HG03159 (cell line): ENCODE data around the gene ISOC2.
A peak's percentile ranks its signal among the peaks of the same experiment; 100 is the strongest.
"Not testable (repeated sequence)": the region's sequence is repeated elsewhere in the genome, so short reads cannot be mapped to it uniquely, and the experiment has no call there.

Experiments used
- ATAC-seq: cut with Tn5 transposase; IDR thresholded peaks from one replicate; pipeline ENCODE4 v1.9.1; 2021; ENCODE audit warnings: mild to moderate bottlenecking, moderate library complexity; ENCODE audit not compliant: unreplicated experiment

The ISOC2 gene

DNA sequence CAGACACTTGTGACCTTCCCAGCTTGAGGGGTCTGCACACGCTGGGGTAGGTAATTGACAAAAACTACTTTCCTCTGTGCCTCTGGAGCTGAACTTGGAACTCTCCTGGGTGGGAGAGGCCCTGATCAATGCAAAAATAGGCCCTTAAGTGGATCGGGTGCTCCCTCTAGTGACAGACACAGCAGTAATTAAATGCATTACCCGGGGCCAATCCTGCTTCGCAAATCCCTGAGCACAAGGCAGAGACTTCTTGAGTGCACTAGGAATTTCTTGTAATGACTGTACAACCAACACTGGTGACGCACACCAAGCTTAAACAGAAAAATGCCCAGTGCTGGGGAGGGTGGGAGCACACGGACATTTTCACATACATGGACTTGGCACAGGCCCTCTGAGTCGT lies 43.3 kb downstream of the ISOC2 start:
- no peak for ATAC-seq

DNA sequence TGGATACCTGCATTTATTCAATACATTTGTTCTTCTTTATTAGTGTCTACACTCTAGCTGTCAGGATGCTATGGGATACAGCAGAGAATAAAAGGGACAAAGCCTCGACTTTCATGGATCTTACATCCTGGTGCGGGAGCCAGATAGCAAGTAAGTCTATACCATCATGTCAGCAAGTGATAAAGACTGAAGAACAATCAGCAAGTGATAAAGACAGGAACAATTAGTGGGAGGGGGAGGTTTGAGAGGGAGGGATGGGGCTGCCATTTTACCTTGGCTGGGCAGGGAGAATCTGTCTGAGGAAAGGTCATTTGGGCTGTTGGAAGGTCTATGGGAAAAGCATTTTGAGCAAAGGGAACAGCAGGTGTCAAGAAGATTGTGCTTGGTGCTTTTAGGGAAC lies 51.3 kb downstream of the ISOC2 start:
- ATAC-seq = no peak

DNA sequence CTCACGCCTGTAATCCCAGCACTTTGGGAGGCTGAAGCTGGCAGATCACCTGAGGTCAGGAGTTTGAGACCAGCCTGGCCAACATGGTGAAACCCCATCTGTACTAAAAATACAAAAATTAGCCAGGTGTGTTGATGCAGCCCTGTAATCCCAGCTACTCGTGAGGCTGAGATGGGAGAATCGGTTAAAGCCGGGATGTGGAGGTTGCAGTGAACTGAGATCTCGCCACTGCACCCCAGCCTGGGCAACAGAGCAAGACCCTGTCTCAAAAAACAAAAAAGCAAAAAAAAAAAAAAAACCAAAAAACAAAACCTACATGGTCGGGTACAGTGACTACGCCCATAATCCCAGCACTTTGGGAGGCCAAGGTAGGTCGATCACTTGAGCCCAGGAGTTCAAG lies 52.3 kb downstream of the ISOC2 start:
- ATAC-seq = not testable (repeated sequence)

DNA sequence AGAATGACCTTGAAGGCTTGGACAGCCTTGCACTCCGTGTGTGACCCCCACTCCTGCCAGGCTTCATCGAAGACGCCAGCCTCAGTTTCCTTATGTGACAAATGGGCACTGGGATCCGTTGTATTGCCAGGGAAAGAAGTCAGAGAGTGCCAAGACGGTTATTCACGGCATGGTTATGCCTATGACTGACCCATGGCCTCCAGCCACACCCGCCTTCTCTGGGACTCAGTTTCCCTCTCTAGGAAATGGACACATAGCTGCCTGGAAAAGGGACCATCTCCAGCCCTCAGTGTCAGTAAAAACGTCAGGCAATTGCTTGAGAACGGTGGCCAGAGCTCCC lies 52.9 kb downstream of the ISOC2 start:
- no peak for ATAC-seq

DNA sequence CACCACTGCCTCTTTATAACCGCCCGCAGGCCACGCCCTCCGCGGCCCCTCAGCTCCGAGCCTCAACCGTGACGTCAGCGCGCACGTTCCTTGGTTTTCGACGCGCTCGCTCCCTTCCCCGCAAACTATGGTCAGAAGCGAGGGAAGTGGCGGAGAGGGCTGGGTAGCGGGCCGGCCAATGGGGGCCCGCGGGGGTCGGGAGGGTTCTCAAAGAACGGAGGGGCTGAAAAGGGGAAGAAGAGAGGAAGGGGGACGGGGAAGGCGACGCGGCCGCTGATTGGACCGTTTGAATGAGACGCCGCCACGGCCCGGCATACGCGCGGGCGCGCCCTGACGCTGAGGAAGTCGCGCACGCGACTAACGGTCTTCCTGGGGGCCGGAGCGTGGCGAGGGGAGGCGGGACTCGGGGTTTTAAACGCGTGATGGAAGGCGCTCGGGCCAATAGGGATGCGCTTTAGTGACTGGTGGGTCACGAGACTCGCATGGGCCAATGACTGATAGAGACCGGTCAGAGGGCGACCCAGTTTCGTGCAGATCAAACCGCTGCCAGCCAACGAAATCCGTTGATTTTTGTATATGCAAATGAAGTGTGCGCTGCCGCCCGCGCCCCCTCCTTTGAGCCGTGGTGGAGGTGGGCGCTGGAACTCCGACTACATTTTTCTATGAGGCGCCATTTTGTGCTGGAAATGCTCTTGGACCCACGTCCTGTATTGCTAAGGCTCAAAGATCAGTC lies 53.5 kb downstream of the ISOC2 start:
- ATAC-seq = peak; percentile 82

DNA sequence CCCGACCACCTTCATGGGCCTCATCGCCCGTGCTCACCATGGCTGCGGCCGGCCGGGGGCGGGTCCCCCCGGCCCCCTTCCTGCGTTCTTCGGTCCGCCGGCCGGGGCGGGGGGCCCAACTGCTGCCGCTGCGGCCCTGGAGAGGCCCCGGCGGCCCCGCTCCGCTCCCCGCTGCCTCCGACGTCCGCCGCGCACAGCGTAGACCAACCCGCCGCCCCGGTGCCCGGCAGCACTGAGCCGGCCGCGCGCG lies 54.0 kb downstream of the ISOC2 start, which contains the start of gene UBE2S:
Gene UBE2S (minus strand): TSS at position 239 of the 250 bp plus-strand sequence. CDS start 199 bp downstream, at position 40.
- ATAC-seq = not testable (repeated sequence)

DNA sequence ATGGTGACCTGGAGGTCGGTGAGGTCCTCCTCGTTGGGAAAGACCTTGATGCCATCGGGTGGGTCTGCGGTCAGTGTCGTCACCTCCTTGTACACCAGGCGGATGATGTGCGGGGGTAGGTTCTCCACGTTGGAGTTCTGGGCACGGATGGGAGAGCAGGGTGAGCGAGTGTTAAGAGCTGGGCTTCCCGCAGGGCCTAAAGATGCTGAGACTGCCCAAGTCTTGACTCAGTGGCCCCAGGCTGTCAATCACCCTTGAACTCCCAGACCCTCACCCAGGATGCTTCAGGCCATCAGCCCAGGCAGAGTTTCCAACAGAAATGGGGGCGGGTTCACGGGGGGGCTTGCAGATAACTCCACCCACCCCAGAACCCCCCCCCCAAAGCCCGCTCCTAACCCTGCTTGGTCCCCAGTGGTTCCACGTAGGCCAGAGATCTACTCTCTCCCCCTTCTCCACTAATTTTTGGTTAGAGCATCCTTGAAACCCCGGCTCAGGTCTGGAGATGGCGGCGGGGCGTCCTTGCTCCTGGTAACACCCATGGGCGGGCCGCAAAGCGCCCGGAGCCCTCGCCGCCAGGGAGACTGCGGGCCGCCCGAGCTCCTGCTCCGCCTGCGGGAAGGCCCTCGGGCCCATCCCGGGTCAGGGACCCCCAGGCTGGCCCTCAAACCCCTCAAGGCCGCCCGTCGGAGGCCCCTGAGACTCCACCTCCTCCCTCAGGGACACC lies 54.5 kb downstream of the ISOC2 start:
- peak; percentile 14 for ATAC-seq

DNA sequence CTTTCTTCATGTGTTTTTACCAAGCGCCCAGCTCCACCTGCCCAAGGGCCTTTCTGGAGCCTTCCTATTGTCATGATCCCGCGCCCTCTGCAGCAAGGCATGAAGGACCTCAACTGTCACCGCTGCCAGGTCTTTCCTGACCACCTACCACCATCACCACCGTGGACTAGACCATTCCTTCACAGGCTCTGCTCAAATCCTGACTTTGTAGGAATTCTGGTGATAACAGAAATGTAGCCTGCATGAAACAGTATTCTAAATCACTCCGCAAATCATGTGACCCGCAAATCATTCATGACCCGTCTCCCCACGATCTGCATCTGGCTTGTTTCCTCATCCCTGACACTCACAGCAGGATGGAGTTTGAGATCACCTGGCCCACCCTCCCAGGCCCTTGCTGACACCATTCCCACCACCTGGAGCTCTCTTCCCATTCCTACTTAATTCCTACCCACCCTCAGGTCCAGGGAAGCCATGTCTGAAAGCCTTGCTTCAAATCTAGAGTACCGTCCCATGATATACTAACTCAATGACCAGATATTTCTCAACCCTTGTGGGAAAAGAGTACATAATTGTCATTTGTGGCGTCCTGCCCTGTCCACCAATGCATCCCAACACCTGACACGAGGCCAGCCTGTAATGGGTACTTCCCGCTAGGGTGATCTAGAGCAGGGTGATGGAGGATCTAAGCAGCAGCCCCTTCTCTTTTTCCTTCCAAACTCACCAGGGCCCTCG lies 55.2 kb downstream of the ISOC2 start:
- no peak for ATAC-seq

DNA sequence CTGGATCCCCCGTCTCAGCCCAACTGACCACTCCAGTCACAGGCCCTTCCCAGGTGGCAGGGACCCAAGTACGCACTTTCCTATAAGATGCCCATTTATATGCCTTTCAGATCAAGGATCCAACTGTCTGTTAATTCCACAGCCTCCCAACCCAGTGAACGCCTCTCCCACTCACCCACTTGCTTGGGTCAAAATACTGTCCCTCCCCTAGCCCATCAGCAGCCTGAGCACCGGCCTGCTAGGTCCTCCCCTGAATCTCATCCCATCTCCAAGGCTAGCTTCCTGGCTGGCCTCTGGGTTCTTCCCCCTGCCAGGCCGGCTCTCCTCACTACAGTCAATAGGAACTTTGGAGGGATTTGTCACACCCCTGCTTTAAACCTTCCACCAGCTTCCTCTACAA lies 55.8 kb downstream of the ISOC2 start:
- no peak for ATAC-seq
